Thyroid gland (tissue), 4 donors: ENCODE measurements around the gene AHRR. TPM values are rescaled to one million over a fixed set of nuclear protein-coding genes. Genes with fewer than 3 reads are reported as not detected.

Source experiments
- DNase-seq, 2 donors: peaks; one replicate each; pipeline ENCODE4 v3.0.0-alpha.2; 2019
- H3K27ac ChIP-seq, 3 donors: fragments of 200-600 bp; sonication (generic); 1 replicate in 2 of 3; 2 replicates in 1 of 3; pipeline ENCODE4 v1.5.1; 2016 to 2019; ENCODE audit warnings: mild to moderate bottlenecking in 1 of 3, moderate library complexity in 1 of 3
- H3K27me3 ChIP-seq: fragments of 200-600 bp; sonication (generic); one replicate; pipeline ENCODE4 v1.5.1; 2019
- H3K36me3 ChIP-seq, 2 donors: fragments of 200-600 bp; sonication (generic); one replicate each; pipeline ENCODE4 v1.5.1; 2016 to 2019
- H3K4me1 ChIP-seq, 2 donors: fragments of 200-600 bp; sonication (generic); one replicate each; pipeline ENCODE4 v1.5.1; 2017 to 2019
- H3K4me3 ChIP-seq, 3 donors: fragments of 200-600 bp; sonication (generic); replicated peaks in 1 of 3; 1 replicate in 2 of 3; 2 replicates in 1 of 3; pipeline ENCODE4 v1.5.1; 2016; ENCODE audit warnings: mild to moderate bottlenecking in 1 of 3
- H3K9me3 ChIP-seq: fragments of 200-600 bp; sonication (generic); one replicate; pipeline ENCODE4 v1.5.1; 2017
- POLR2A ChIP-seq, 2 donors: fragments of 450-650 bp; IDR thresholded peaks; one replicate each; pipeline ENCODE4 v1.6.1; 2017; ENCODE audit warnings: antibody characterized with exemption in 2 of 2, mild to moderate bottlenecking in 2 of 2, moderate library complexity in 1 of 2
- WGBS, 2 donors: methylation state at CpG; one replicate each; pipeline ENCODE4 v1.1.5; 2017; 5-methylcytosine and 5-hydroxymethylcytosine counted together
- intact Hi-C: fragments of 100-400 bp; cut with DNase I; formaldehyde crosslinking; loops from one replicate; pipeline ENCODE4 v1.15.1; 2023
- total RNA-seq, 4 donors: library from RNA; depleted of rRNA; stranded (reverse); fragments of >200 nt; gene quantifications; one replicate each; pipeline ENCODE4 v1.2.3, GENCODE V29; 2016
- TF ChIP-seq, protein P1 (sequence below), 6 experiments: fragments of 200-600 bp in 3 of 6; fragments of 450-650 bp in 3 of 6; sonication (generic) in 3 of 6; IDR thresholded peaks; one replicate each; pipeline ENCODE4 v1.5.1; 2016 to 2019; ENCODE audit warnings: antibody characterized with exemption in 6 of 6, mild to moderate bottlenecking in 2 of 6, inconsistent platforms in 1 of 6, moderate library complexity in 1 of 6

The AHRR gene
- total RNA-seq, 4 donors from 2014 or later, result 0.88 to 2.1 (median 1.3) TPM

DNA sequence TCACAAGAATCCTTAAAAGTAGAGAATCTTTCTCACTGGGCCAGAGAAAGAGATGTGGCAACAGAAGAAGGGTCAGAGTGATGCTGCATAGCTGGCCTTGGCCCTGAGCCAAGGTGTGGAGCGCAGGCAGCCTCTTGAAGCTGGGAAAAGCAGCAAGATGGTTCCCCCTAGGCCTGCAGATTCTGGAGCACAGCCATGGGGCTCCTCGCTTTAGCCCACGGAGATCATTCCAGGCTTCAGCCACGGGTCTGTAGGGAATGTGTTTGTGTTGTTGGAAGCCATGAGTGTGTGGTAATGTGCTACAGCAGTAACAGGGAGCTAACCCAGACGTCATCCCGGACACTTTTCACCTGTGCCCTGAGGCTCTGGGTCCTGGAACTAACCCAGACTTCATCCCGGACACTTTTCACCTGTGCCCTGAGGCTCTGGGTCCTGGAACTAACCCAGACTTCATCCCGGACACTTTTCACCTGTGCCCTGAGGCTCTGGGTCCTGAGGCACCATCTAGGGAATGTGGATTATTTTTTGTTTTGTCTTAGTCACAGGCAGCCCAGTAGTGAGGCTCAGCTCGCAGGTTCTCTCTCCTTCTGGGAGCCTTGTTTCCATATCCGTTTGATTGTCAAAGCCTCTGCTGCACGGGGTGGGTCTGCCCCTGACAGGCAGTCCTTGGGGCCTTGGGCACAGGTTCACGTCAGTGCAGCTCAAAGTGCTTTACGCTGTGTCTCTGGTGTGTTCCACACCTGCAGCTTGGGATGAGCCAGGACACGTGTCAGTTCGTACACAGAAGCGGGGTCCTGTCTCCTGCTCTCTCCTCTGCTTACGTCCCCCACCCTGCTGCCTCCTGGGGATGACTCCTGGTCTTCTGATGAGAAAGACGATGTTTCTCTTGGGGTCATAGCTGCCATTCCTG lies 65.2 kb downstream of the AHRR start:
- Histone ChIP-seq H3K4me3 (no peak overlapping the region), H3K4me1 (no peaks in the 10 kb centered on the region), H3K36me3 (no peaks in the 10 kb centered on the region), H3K9me3 (no peaks in the 10 kb centered on the region), H3K27me3 (no peaks in the 10 kb centered on the region), H3K27ac (no peak overlapping the region)
- intact Hi-C loops, result no loop called here
- no peak for TF ChIP-seq POLR2A (IDR thresholded peaks at IDR 0.05)
- TF ChIP-seq, protein P1, sequence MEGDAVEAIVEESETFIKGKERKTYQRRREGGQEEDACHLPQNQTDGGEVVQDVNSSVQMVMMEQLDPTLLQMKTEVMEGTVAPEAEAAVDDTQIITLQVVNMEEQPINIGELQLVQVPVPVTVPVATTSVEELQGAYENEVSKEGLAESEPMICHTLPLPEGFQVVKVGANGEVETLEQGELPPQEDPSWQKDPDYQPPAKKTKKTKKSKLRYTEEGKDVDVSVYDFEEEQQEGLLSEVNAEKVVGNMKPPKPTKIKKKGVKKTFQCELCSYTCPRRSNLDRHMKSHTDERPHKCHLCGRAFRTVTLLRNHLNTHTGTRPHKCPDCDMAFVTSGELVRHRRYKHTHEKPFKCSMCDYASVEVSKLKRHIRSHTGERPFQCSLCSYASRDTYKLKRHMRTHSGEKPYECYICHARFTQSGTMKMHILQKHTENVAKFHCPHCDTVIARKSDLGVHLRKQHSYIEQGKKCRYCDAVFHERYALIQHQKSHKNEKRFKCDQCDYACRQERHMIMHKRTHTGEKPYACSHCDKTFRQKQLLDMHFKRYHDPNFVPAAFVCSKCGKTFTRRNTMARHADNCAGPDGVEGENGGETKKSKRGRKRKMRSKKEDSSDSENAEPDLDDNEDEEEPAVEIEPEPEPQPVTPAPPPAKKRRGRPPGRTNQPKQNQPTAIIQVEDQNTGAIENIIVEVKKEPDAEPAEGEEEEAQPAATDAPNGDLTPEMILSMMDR (IDR thresholded peaks at IDR 0.05), result no peak
- DNase-seq, result no peak
- WGBS, 2 donors, result 77 to 78% methylated on average over 17 to 18 of the region's 18 CpGs

DNA sequence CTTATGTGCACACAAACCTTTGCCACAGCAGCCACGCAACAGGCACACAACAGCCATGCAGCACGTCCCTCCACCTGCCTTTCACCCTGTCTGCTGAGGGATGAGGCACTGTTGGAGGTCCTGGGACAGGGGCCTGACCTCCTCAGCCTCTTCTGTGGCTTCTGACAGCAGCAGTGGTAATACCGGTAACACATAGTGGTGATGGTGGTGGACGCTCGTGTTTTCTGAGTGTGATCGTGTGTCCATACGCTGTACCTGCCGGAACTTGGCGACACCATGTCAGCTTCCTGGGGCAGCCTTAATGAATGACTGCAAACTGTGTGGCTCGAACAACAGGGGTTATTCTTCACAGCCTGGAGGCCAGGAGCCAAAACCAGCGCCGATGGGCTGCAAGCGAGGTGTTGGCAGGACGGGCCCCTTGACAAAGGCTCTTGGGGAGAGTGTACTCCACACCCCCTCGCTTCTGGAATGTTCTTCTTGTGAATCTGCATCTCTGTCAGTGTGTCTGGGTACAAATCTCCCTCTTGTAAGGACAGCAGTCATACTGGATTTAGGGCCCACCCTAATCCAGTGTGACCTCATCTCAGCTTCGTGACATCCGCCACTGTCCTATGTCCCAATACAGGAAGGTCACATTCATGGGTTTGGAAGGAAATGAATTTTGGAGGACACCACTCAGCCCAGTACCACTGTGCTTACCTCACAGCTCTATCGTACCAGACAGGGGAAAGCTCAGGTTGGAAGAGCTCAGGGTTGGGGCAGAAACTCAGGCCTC lies 66.2 kb downstream of the AHRR start:
- DNase-seq, result no peak
- no peak overlapping the region for H3K4me3 ChIP-seq
- intact Hi-C loops, result no loop called here
- H3K4me1 ChIP-seq, result no peaks in the 10 kb centered on the region
- 90 to 92% methylated on average over 16 to 18 of the region's 18 CpGs for WGBS, 2 donors
- H3K9me3 ChIP-seq, result no peaks in the 10 kb centered on the region
- H3K27ac ChIP-seq, result no peak overlapping the region
- TF ChIP-seq, protein P1 (IDR thresholded peaks at IDR 0.05), result no peak
- TF ChIP-seq POLR2A (IDR thresholded peaks at IDR 0.05), result no peak
- H3K36me3 ChIP-seq, result no peaks in the 10 kb centered on the region
- H3K27me3 ChIP-seq, result no peaks in the 10 kb centered on the region

DNA sequence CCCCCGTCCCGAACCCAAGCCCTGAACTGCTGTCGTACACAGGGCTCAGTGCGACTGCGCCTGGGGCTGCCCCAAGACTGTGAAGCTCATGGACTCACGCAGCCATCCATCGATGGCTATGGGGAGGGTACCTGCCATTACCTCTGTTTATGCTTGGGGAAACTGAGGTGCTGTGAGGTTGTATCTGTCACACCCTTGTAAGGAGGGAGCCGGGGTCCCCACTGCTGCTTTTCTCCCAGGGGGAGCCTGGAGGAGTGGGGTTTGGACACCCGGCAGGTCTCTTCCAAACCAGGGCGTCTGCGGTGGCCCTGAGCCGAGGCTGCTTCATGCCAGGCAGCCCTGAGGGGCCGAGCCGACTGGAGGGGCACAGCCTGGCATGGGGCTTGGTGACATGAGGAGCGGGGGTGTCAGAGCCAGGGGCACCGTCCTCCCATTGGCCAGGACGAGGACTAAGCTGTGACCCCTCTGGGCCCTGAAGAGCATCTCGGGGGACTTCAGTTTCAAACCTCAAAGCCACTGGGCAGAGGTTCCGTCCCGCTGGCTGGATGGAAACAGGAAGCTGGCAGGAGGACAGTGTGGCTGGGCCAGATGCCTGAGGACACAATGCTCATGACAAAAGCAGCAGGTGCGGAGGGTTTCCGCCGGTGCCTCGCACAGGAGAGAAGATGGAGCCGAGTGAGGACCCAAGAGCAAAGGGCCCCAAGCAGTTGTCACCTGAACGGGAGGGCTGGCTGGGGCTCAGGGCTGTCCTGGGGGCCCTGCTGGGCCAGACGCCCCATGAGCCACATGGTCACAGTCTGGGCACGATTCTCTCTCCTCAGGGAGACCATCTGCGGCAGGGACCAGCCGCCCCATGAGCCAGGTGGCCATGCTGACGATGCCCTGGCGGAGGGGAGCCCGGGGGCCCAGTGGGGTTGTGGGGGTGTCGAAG lies 67.0 kb downstream of the AHRR start:
- H3K9me3 ChIP-seq, result no peaks in the 10 kb centered on the region
- TF ChIP-seq POLR2A (IDR thresholded peaks at IDR 0.05), result no peak
- TF ChIP-seq, protein P1 (IDR thresholded peaks at IDR 0.05), result no peak
- intact Hi-C loops, result no loop called here
- H3K27ac ChIP-seq, result no peak overlapping the region
- no peaks in the 10 kb centered on the region for H3K36me3 ChIP-seq
- H3K27me3 ChIP-seq, result no peaks in the 10 kb centered on the region
- no peaks in the 10 kb centered on the region for H3K4me1 ChIP-seq
- H3K4me3 ChIP-seq, result no peak overlapping the region
- DNase-seq, result no peak
- WGBS, 2 donors, result 82% methylated on average over 18 to 19 of the region's 34 CpGs

DNA sequence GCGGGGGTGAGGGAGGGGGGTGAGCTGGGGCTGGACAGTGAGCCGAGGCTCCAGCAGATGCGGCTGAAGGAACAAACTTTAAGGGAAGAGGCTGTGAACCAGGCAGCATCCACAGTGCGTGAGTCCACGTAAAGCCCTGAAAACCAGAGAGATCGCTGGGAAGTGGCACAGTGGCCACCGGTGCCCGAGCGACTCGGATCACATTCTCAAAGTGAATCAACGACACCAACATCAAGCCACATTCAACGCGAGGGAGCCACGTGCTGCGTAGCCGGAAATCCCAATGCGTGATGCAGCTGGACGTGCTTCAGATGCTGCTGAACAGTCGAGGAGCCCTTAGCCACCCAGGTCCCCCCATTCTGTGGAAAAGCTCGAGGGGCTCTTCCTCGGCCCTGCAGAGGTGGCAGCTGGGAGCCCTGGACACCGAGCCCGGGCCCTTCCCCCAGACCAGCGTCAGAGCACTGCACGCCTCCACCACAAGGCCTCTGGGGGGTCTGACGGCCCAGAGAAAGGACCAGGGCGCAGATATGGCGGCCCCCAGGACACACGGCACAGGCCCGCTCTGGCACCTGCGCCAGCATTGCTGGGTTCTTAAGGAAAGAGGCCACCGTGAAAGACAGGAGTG lies 67.8 kb downstream of the AHRR start:
- H3K4me1 ChIP-seq, result no peaks in the 10 kb centered on the region
- no peak overlapping the region for H3K27ac ChIP-seq
- H3K9me3 ChIP-seq, result no peaks in the 10 kb centered on the region
- H3K4me3 ChIP-seq, result no peak overlapping the region
- no peaks in the 10 kb centered on the region for H3K36me3 ChIP-seq
- intact Hi-C loops, result no loop called here
- no peaks in the 10 kb centered on the region for H3K27me3 ChIP-seq
- WGBS, 2 donors, result 91 to 92% methylated on average over 21 to 32 of the region's 32 CpGs
- no peak for DNase-seq
- TF ChIP-seq POLR2A (IDR thresholded peaks at IDR 0.05), result no peak
- TF ChIP-seq, protein P1 (IDR thresholded peaks at IDR 0.05), result no peak
